ENCODE data around the gene CCNI. TPM values are rescaled to one million over a fixed set of nuclear protein-coding genes. Genes with fewer than 3 reads are reported as not detected.

CCNI gene
- total RNA-seq, 1 experiment from 2014 or later = 213 TPM

- TF ChIP-seq ZNF396 (CRISPR knock-in tag; IDR thresholded peaks at IDR 0.05; ENCODE audit: borderline replicate concordance) (no peak), ETV6 (CRISPR knock-in tag; IDR thresholded peaks at IDR 0.05) (no peak), ATF1 (CRISPR knock-in tag; IDR thresholded peaks at IDR 0.05) (no peak), GRHL2 (CRISPR knock-in tag; IDR thresholded peaks at IDR 0.05; ENCODE audit: insufficient replicate concordance, severe bottlenecking) (no peak), JAZF1 (CRISPR knock-in tag; IDR thresholded peaks at IDR 0.05) (no peak)
These were observed 31.2 kb downstream of the CCNI start (continued) for GRCh38 chr4:77044461-77045150.

DNA sequence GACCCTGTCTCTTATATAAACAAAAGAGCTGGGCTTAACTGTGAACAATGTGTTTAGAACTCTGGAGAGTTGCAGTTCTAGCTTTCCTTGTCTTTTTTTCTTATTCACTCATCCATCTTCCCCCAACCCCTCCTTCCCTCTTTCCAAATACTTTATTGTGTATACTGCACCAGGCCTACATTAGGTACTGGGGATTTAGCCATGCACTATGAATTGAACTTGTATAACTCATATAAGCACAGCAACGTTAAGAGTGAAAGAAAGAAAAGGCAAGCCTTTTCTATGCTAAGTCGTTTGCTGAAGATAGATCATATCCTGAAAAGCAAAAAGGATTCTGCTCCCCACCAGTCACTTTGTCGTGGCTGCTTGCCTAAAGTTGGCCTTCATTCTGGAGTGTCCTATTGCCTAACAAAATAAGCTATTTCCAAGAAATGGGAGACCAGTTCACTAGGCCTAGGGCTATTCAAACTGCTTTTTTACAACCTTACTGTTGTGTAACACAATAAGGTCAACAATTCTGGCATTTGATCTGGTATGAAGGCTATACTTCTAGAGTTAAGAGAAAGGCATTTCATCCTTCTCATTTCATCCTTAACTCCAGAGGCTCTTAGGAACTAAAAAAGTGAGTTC is 32.2 kb downstream of the CCNI start:
- no peak overlapping the region for H3K27ac Mint-ChIP-seq
- ChIA-PET POLR2A (no interaction called here), CTCF (interaction anchor here (1.0 to 1.7 kb wide), 5 partner anchors 9 to 160 kb away, joined by 3 to 13 read pairs (median 4); partner anchors contain the start of gene SEPTIN11)
- H3K27me3 Mint-ChIP-seq (ENCODE audit: low read depth) = no peaks in the 10 kb centered on the region
- TF ChIP-seq, protein P1, sequence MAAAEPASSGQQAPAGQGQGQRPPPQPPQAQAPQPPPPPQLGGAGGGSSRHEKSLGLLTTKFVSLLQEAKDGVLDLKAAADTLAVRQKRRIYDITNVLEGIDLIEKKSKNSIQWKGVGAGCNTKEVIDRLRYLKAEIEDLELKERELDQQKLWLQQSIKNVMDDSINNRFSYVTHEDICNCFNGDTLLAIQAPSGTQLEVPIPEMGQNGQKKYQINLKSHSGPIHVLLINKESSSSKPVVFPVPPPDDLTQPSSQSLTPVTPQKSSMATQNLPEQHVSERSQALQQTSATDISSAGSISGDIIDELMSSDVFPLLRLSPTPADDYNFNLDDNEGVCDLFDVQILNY (CRISPR knock-in tag; IDR thresholded peaks at IDR 0.05) = no peak
- no peak for TF ChIP-seq MXD4 (CRISPR knock-in tag; IDR thresholded peaks at IDR 0.05; ENCODE audit: borderline replicate concordance)
- TF ChIP-seq RORB (CRISPR knock-in tag; IDR thresholded peaks at IDR 0.05) = peak; percentile 55; the same call in 1 of the 2 replicates
- TF ChIP-seq RELA (CRISPR knock-in tag; IDR thresholded peaks at IDR 0.05; ENCODE audit: borderline replicate concordance) = no peak
- ATAC-seq = no peak
- H3K36me3 Mint-ChIP-seq = peaks cover 12% of the 10 kb centered on the region
- H3K4me3 Mint-ChIP-seq = no peak overlapping the region
- peaks cover 13% of the 10 kb centered on the region for H3K4me1 Mint-ChIP-seq
- H3K9me3 Mint-ChIP-seq = no peaks in the 10 kb centered on the region
- DNase-seq (ENCODE audit: low spot score) = no peak

GRCh38 chr4:77040854-77041725 is 34.7 kb downstream of the CCNI start:
- TF ChIP-seq ATF1 (CRISPR knock-in tag; IDR thresholded peaks at IDR 0.05) = no peak
- TF ChIP-seq KAT7 (CRISPR knock-in tag; IDR thresholded peaks at IDR 0.05; ENCODE audit: borderline replicate concordance) = no peak
- no peak for TF ChIP-seq NR3C1 (CRISPR knock-in tag; conservative IDR thresholded peaks at IDR 0.05; ENCODE audit: low read depth)
- TF ChIP-seq ATF2 (CRISPR knock-in tag; IDR thresholded peaks at IDR 0.05; ENCODE audit: borderline replicate concordance, low read depth) = no peak
- TF ChIP-seq GABPB1 (CRISPR knock-in tag; IDR thresholded peaks at IDR 0.05) = no peak
- TF ChIP-seq NFYB (CRISPR knock-in tag; conservative IDR thresholded peaks at IDR 0.05; ENCODE audit: low read depth) = no peak
- TF ChIP-seq GTF2I (CRISPR knock-in tag; conservative IDR thresholded peaks at IDR 0.05) = no peak
- TF ChIP-seq ZNF317 (CRISPR knock-in tag; IDR thresholded peaks at IDR 0.05; ENCODE audit: borderline replicate concordance, low read depth) = no peak
- TF ChIP-seq PREB (CRISPR knock-in tag; IDR thresholded peaks at IDR 0.05; ENCODE audit: borderline replicate concordance) = no peak
- no peak for TF ChIP-seq ZNF232 (CRISPR knock-in tag; IDR thresholded peaks at IDR 0.05)
- no peak overlapping the region for H3K27ac Mint-ChIP-seq
- peaks cover 13% of the 10 kb centered on the region for H3K4me1 Mint-ChIP-seq
- no peaks in the 10 kb centered on the region for H3K9me3 Mint-ChIP-seq
- CTCF ChIA-PET = no interaction called here
- H3K4me3 Mint-ChIP-seq = no peak overlapping the region
- ATAC-seq = no peak
- no peak for DNase-seq (ENCODE audit: low spot score)
- POLR2A ChIA-PET = no interaction called here
- peaks cover 9% of the 10 kb centered on the region for H3K36me3 Mint-ChIP-seq
- no peaks in the 10 kb centered on the region for H3K27me3 Mint-ChIP-seq (ENCODE audit: low read depth)
